ENCODE results near the gene TMEM88. TPM values are rescaled to one million over a fixed set of nuclear protein-coding genes. Genes with fewer than 3 reads are reported as not detected.

The TMEM88 gene
- total and polyA plus RNA-seq, 2 of the 8 experiments (the other 6 are each of a cell fraction or from before 2014, with no cell fraction given) = 0.69 to 8.8 TPM

GRCh38 chr17:7882629-7883028, 27.8 kb downstream of the TMEM88 start:
- Histone ChIP-seq H2BK5ac (ENCODE audit: low read depth, low read length) (no peak overlapping the region), H4K5ac (ENCODE audit: insufficient read length, low read depth, low read length) (no peak overlapping the region)

More at GRCh38 chr17:7882629-7883028, 27.8 kb downstream of the TMEM88 start:
- ChIA-PET POLR2A (ENCODE audit: partially characterized antibody) (interaction anchor here (1.0 to 1.3 kb wide), 2 partner anchors 25 to 196 kb away, joined by 4 read pairs; partner anchors contain the start of gene NAA38), CTCF (ENCODE audit: partially characterized antibody) (interaction anchor here (0.6 to 1.3 kb wide), 6 partner anchors 12 to 240 kb away, joined by 3 to 5 read pairs (median 3); no protein-coding TSS in a partner anchor)
- H2AFZ ChIP-seq (ENCODE audit: low read length) = no peak overlapping the region
- peaks cover 18% of the 10 kb centered on the region; the same call in 1 of the 2 replicates for H3K23me2 ChIP-seq (ENCODE audit: low read depth, low read length)
- H3K79me2 ChIP-seq (ENCODE audit: control insufficient read depth in 1 of 2, insufficient read depth in 2 of 2, low read length in 2 of 2) = no peaks in the 10 kb centered on the region
- no peak overlapping the region for H3K56ac ChIP-seq (replicated peaks; ENCODE audit: insufficient read length, low read depth, low read length)
- H3K9ac ChIP-seq (replicated peaks in 1 of 4; ENCODE audit: extremely low read depth in 1 of 4, low read depth in 3 of 4, low read length in 3 of 4) = no peak overlapping the region
- no peak overlapping the region for H4K91ac ChIP-seq (replicated peaks; ENCODE audit: insufficient read length, low read length)
- H3K4ac ChIP-seq (replicated peaks; ENCODE audit: insufficient read length, low read depth, low read length) = no peak overlapping the region
- no peak overlapping the region for H2BK20ac ChIP-seq (ENCODE audit: low read length)
- 89% methylated on average over 3 of the region's 3 CpGs; no CpG with 5 or more reads in 1 of the 2 experiments for WGBS, 2 experiments (ENCODE audit: extremely low coverage in 1 of 2, insufficient coverage in 1 of 2, insufficient read length in 1 of 2, insufficient replicate concordance in 2 of 2, low coverage in 1 of 2, low lambda C conversion rate in 2 of 2, missing lambda C conversion rate in 1 of 2)
- no peak overlapping the region for H2BK12ac ChIP-seq (ENCODE audit: low read depth, low read length)
- H4K8ac ChIP-seq (ENCODE audit: extremely low read depth, insufficient read depth, low read length) = no peak overlapping the region
- no peak overlapping the region for H3K14ac ChIP-seq (ENCODE audit: insufficient read length)
- peaks cover 3 to 10% (median 5%) of the 10 kb centered on the region in 4 experiments; a peak in 5 of 8 replicates for H3K36me3 ChIP-seq (ENCODE audit: control insufficient read depth in 2 of 4, insufficient read depth in 4 of 4, low read length in 3 of 4)
- no peak overlapping the region for H2BK120ac ChIP-seq (replicated peaks; ENCODE audit: low read depth, low read length)
- H2AK5ac ChIP-seq (ENCODE audit: low read depth, low read length) = no peak overlapping the region
- H3K27me3 ChIP-seq (replicated peaks in 1 of 4; ENCODE audit: control insufficient read depth in 3 of 4, extremely low read depth in 1 of 4, insufficient read depth in 3 of 4, low read length in 3 of 4) = peaks cover 0 to 10% (median 3%) of the 10 kb centered on the region in 4 experiments; a peak in 3 of 7 replicates
- H3K4me1 ChIP-seq (replicated peaks in 1 of 4; ENCODE audit: control insufficient read depth in 3 of 4, insufficient read depth in 4 of 4, low read length in 3 of 4) = peaks cover 0 to 10% (median 4%) of the 10 kb centered on the region in 4 experiments; a peak in 5 of 7 replicates
- DNase-seq (ENCODE audit: low read depth in 1 of 2, low spot score in 2 of 2) (no peak), FAIRE-seq (no peak)
- H3K4me2 ChIP-seq (ENCODE audit: insufficient read depth in 1 of 2, low read depth in 2 of 2, low read length in 2 of 2) = no peak overlapping the region
- TF ChIP-seq ZNF274 (IDR thresholded peaks at IDR 0.05; ENCODE audit: borderline replicate concordance, extremely low read depth, low read length) (no peak), SIN3A (conservative IDR thresholded peaks at IDR 0.05 in 1 of 2, IDR thresholded peaks at IDR 0.05 in 1 of 2; ENCODE audit: low read depth in 1 of 2, low read length in 2 of 2) (no peak), CHD2 (IDR thresholded peaks at IDR 0.05; ENCODE audit: low read length) (no peak), CEBPB (IDR thresholded peaks at IDR 0.05; ENCODE audit: low read depth, low read length) (no peak)
- no peak overlapping the region for H2BK15ac ChIP-seq (ENCODE audit: low read length)
- H3K18ac ChIP-seq (ENCODE audit: extremely low read depth, low read length) = no peak overlapping the region
- no peak overlapping the region for H3K23ac ChIP-seq (ENCODE audit: insufficient read length)
- no peaks in the 10 kb centered on the region for H4K20me1 ChIP-seq (replicated peaks in 1 of 2; ENCODE audit: control insufficient read depth in 1 of 2, insufficient read depth in 2 of 2, low read length in 2 of 2)
- no peaks in the 10 kb centered on the region for H3K9me3 ChIP-seq (ENCODE audit: insufficient read depth in 2 of 2, low read depth in 1 of 2, low read length in 1 of 2)
- no peak overlapping the region for H3K27ac ChIP-seq (ENCODE audit: low read depth, low read length)
- H3K4me3 ChIP-seq (ENCODE audit: extremely low read depth in 1 of 4, insufficient read depth in 2 of 4, low read depth in 3 of 4, low read length in 4 of 4) = no peak overlapping the region
- H3K79me1 ChIP-seq (ENCODE audit: low read depth, low read length) = no peaks in the 10 kb centered on the region
